ENCODE results near the gene FXYD6.

FXYD6 gene

DNA sequence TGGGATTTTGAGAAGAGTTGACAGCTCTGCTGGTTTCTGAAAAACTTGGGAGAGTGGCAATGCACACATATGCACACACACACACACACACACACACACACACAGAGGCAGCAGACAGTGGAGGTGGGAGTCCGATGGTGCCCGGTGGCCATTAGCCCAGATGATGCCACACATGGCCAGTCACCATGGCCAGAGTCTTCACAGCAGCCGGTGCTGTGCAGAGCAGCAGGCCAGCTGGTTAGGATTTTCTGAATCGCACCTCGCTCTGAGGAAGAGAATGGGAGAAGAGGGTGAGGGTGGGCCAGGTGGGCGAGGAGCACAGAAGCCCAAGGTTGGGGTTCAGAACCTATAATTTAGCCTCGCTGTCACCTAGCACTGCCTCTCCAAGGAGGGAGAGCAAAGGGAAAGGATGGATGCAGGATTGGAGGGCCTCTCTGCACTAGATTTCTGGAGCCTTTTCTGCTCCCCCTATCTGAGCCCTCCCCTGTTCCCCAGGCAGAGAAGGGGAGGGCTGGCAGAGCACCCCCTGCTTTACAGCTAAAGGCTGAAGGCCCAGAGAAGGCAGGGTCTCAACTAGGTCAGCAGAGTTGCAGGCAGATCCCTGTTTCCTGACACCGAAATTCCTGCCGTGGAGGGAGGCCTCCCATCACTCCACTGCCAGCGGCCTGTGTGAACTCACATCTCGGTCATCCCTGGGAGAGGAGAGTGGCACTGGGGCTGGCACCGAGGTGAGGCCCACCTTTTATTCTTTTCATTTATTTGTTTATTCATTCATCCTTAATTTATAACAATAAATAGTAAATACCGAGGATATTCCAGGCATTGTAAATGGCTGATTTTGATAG lies 25.8 kb upstream of the FXYD6 start:
- no peaks in the 10 kb centered on the region for H3K27me3 ChIP-seq (ENCODE audit: control insufficient read depth, insufficient read depth, low read length)
- WGBS (ENCODE audit: insufficient coverage, insufficient read length), result no CpG with 5 or more reads among the region's 13 CpGs
- no peaks in the 10 kb centered on the region for H3K9me3 ChIP-seq (ENCODE audit: control insufficient read depth, insufficient read depth, low read length)
- DNase-seq (ENCODE audit: low read depth, low spot score), result no peak
- H3K4me1 ChIP-seq (ENCODE audit: control insufficient read depth, insufficient read depth, low read length), result no peaks in the 10 kb centered on the region; the same call in 1 of the 2 replicates
- no peaks in the 10 kb centered on the region for H3K36me3 ChIP-seq (ENCODE audit: control insufficient read depth, insufficient read depth, low read length)
- no peak overlapping the region for H3K4me3 ChIP-seq (ENCODE audit: low read length)
- no peak overlapping the region for H3K27ac ChIP-seq (ENCODE audit: low read length)

DNA sequence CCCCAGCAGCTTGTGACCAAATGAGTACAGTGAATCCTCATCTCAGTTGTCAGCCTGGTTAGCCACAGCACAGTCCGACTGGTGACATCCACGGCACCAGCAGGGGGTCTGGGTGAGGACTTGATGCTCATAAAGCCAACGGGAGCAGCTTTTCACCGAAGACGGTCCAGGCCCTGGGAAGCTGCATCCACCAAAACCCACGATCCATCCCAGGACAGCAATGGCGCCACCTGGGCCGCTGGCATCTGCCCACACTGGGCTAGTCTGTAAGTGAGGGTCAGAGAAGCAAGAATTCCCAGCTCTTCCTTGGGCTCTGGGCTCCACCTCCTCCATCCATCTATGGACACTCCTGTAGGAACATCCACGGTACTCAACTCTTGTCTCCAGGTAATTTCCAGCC lies 25.1 kb upstream of the FXYD6 start:
- no peak for DNase-seq (ENCODE audit: low read depth, low spot score)
- Histone ChIP-seq H3K36me3 (ENCODE audit: control insufficient read depth, insufficient read depth, low read length) (no peaks in the 10 kb centered on the region), H3K4me3 (ENCODE audit: low read length) (no peak overlapping the region), H3K27ac (ENCODE audit: low read length) (no peak overlapping the region), H3K27me3 (ENCODE audit: control insufficient read depth, insufficient read depth, low read length) (no peaks in the 10 kb centered on the region), H3K4me1 (ENCODE audit: control insufficient read depth, insufficient read depth, low read length) (no peaks in the 10 kb centered on the region; the same call in 1 of the 2 replicates), H3K9me3 (ENCODE audit: control insufficient read depth, insufficient read depth, low read length) (no peaks in the 10 kb centered on the region)
- no CpG with 5 or more reads among the region's 9 CpGs for WGBS (ENCODE audit: insufficient coverage, insufficient read length)

DNA sequence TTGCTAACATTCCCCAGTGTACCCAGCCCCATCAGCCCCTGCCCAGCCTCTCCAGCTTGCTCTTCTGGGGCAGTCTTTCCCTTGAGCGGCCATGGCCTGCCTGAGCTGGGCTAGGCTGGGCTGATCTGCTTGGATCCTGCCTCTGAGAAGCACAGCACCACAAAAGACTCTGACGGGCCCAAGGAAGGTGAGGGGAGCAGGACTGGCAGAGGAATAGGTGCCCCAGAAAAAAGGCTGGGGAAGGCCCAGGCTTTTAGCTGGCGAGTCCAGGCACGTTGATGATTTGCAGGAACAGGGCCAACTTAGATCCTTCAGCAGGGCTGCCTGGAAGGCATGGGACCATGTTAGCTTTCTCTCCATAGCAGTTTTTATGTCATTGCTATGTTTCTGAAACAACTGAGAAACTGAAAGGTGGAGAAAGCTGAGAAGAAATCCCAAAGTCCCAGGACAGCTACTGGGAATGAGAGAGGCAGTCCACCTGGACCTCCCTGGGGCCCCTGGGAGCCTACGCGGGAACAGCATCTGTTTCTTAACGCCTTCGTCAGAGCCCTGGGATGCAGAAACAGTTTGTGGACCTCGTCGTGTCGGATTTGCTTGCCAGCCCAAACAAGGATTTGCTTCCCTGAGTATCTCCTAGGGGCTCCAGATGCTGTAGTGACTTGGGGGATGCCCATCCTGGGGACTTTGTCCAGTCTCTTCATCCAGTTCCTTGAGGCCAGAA lies 24.4 kb upstream of the FXYD6 start:
- H3K27me3 ChIP-seq (ENCODE audit: control insufficient read depth, insufficient read depth, low read length), result no peaks in the 10 kb centered on the region
- H3K4me1 ChIP-seq (ENCODE audit: control insufficient read depth, insufficient read depth, low read length), result no peaks in the 10 kb centered on the region; the same call in 1 of the 2 replicates
- no CpG with 5 or more reads among the region's 11 CpGs for WGBS (ENCODE audit: insufficient coverage, insufficient read length)
- H3K9me3 ChIP-seq (ENCODE audit: control insufficient read depth, insufficient read depth, low read length), result no peaks in the 10 kb centered on the region
- no peak overlapping the region for H3K4me3 ChIP-seq (ENCODE audit: low read length)
- no peak overlapping the region for H3K27ac ChIP-seq (ENCODE audit: low read length)
- H3K36me3 ChIP-seq (ENCODE audit: control insufficient read depth, insufficient read depth, low read length), result no peaks in the 10 kb centered on the region
- no peak for DNase-seq (ENCODE audit: low read depth, low spot score)

DNA sequence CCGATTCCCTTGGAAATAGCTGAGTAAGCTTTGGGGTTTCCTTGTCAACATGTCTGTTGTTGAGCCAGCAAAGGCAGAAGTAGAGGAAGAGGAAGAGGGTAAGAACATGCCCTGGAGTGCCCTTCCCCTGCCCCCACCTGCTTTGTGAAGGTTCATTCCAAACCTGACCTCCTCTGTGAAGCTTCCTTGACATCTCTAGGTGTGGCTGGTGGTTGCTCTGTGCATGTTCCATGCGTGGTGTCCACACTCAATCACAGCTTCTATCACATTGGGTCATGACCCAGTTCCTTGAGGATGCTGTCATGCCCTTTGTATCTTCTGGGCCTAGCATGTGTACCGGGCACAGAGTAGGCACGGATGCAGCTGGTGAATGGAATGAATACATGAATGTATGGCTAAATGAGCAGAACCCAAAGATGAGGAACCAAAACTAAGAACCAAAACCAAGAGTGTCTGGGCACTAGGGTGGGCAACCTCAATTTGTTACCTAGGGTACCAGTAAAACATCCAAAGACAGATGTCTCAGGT lies 23.7 kb upstream of the FXYD6 start:
- no peaks in the 10 kb centered on the region for H3K36me3 ChIP-seq (ENCODE audit: control insufficient read depth, insufficient read depth, low read length)
- no peak for DNase-seq (ENCODE audit: low read depth, low spot score)
- no CpG with 5 or more reads among the region's 4 CpGs for WGBS (ENCODE audit: insufficient coverage, insufficient read length)
- H3K27ac ChIP-seq (ENCODE audit: low read length), result no peak overlapping the region
- H3K4me1 ChIP-seq (ENCODE audit: control insufficient read depth, insufficient read depth, low read length), result no peaks in the 10 kb centered on the region; the same call in 1 of the 2 replicates
- no peaks in the 10 kb centered on the region for H3K9me3 ChIP-seq (ENCODE audit: control insufficient read depth, insufficient read depth, low read length)
- H3K4me3 ChIP-seq (ENCODE audit: low read length), result no peak overlapping the region
- no peaks in the 10 kb centered on the region for H3K27me3 ChIP-seq (ENCODE audit: control insufficient read depth, insufficient read depth, low read length)

DNA sequence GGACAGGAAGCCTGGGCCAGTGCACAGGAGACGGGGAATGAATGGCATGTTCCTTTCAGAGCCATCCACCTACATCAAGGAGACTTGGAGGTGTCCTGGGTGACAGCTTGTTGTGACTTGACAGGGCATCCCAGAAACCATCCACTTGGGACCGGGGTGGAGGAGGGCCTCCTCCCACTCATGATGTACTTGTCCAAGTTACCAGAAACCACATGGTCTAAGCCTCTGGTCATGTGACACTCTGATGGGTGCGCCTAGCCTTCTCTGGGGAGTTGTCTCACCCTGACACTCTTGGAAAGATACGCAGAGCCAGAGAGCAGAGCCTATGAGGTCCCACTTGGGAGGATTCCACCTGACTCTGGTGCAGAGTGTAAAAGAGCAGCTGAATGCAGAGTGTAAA lies 21.6 kb upstream of the FXYD6 start:
- Histone ChIP-seq H3K4me3 (ENCODE audit: low read length) (no peak overlapping the region), H3K9me3 (ENCODE audit: control insufficient read depth, insufficient read depth, low read length) (no peaks in the 10 kb centered on the region), H3K27ac (ENCODE audit: low read length) (no peak overlapping the region), H3K27me3 (ENCODE audit: control insufficient read depth, insufficient read depth, low read length) (no peaks in the 10 kb centered on the region), H3K4me1 (ENCODE audit: control insufficient read depth, insufficient read depth, low read length) (no peaks in the 10 kb centered on the region; the same call in 1 of the 2 replicates), H3K36me3 (ENCODE audit: control insufficient read depth, insufficient read depth, low read length) (no peaks in the 10 kb centered on the region)
- no CpG with 5 or more reads among the region's 4 CpGs for WGBS (ENCODE audit: insufficient coverage, insufficient read length)
- DNase-seq (ENCODE audit: low read depth, low spot score), result no peak

DNA sequence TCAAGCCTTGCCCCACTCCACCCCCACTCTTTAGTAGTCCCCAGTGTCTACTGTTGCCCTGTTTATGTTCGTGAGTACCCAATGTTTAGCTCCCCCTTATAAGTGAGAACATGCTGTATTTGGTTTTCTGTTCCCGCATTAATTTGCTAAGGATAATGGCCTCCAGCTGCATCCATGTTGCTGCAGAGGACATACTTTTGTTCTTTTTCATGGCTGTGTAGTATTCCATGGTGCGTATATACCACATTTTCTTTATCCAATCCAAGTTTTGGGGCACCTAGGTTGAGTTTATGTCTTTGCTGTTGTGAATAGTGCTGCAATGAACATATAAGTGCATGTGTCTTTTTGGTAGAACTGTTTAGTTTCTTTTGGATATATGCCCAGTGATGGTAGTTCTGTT lies 16.2 kb upstream of the FXYD6 start:
- no peaks in the 10 kb centered on the region for H3K27me3 ChIP-seq (ENCODE audit: control insufficient read depth, insufficient read depth, low read length)
- H3K4me1 ChIP-seq (ENCODE audit: control insufficient read depth, insufficient read depth, low read length), result no peaks in the 10 kb centered on the region
- H3K4me3 ChIP-seq (ENCODE audit: low read length), result no peak overlapping the region
- no peaks in the 10 kb centered on the region for H3K9me3 ChIP-seq (ENCODE audit: control insufficient read depth, insufficient read depth, low read length)
- no peaks in the 10 kb centered on the region for H3K36me3 ChIP-seq (ENCODE audit: control insufficient read depth, insufficient read depth, low read length)
- H3K27ac ChIP-seq (ENCODE audit: low read length), result no peak overlapping the region
- DNase-seq (ENCODE audit: low read depth, low spot score), result no peak
- no CpG with 5 or more reads among the region's 3 CpGs for WGBS (ENCODE audit: insufficient coverage, insufficient read length)

DNA sequence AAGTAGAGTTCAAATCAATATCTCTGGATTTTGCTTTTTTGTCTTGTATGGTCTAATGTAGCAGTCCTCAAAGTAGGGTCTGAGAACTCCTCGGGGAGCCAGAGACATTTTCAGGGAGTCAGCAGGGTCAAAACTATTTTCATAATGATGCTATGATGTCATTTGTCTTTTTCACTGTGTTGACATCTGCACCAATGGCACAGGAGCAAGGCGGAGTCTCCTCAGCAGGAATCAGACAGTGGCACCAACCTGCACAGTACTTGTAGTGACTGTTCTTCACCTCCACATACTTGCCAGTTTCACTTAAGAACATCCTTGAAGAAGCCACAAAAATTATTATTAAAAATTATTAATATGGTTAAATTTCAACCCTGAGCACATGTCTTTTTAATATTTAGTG lies 14.9 kb upstream of the FXYD6 start:
- H3K27ac ChIP-seq (ENCODE audit: low read length), result no peak overlapping the region
- H3K4me3 ChIP-seq (ENCODE audit: low read length), result no peak overlapping the region
- no peak for DNase-seq (ENCODE audit: low read depth, low spot score)
- no peaks in the 10 kb centered on the region for H3K36me3 ChIP-seq (ENCODE audit: control insufficient read depth, insufficient read depth, low read length)
- H3K27me3 ChIP-seq (ENCODE audit: control insufficient read depth, insufficient read depth, low read length), result no peaks in the 10 kb centered on the region
- no peaks in the 10 kb centered on the region for H3K4me1 ChIP-seq (ENCODE audit: control insufficient read depth, insufficient read depth, low read length)
- no CpG with 5 or more reads among the region's 2 CpGs for WGBS (ENCODE audit: insufficient coverage, insufficient read length)
- no peaks in the 10 kb centered on the region for H3K9me3 ChIP-seq (ENCODE audit: control insufficient read depth, insufficient read depth, low read length)

DNA sequence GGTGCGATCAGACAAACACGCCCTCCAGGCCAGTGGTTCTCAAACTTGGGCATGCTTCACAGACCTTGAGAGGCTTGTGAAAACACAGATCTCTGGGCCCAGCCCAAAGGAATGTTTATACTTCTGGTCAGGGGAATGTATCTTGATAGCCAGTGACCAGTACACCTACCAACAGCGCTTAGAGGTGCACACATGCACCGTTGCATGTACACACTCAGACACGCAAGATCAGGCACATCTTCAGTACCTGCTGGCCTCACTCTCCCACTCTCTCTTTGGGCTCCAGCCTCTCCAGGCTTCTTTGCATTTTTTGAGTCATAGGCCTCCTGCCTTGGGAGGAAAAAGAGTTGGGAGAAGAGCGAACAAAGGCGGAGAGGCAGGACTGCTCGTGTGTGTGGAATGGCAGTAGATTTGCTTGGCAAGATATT lies 11.7 kb upstream of the FXYD6 start:
- DNase-seq (ENCODE audit: low read depth, low spot score), result no peak
- Histone ChIP-seq H3K4me3 (ENCODE audit: low read length) (no peak overlapping the region), H3K9me3 (ENCODE audit: control insufficient read depth, insufficient read depth, low read length) (no peaks in the 10 kb centered on the region), H3K27ac (ENCODE audit: low read length) (no peak overlapping the region), H3K36me3 (ENCODE audit: control insufficient read depth, insufficient read depth, low read length) (no peaks in the 10 kb centered on the region), H3K4me1 (ENCODE audit: control insufficient read depth, insufficient read depth, low read length) (no peaks in the 10 kb centered on the region), H3K27me3 (ENCODE audit: control insufficient read depth, insufficient read depth, low read length) (no peaks in the 10 kb centered on the region)
- no CpG with 5 or more reads among the region's 8 CpGs for WGBS (ENCODE audit: insufficient coverage, insufficient read length)

DNA sequence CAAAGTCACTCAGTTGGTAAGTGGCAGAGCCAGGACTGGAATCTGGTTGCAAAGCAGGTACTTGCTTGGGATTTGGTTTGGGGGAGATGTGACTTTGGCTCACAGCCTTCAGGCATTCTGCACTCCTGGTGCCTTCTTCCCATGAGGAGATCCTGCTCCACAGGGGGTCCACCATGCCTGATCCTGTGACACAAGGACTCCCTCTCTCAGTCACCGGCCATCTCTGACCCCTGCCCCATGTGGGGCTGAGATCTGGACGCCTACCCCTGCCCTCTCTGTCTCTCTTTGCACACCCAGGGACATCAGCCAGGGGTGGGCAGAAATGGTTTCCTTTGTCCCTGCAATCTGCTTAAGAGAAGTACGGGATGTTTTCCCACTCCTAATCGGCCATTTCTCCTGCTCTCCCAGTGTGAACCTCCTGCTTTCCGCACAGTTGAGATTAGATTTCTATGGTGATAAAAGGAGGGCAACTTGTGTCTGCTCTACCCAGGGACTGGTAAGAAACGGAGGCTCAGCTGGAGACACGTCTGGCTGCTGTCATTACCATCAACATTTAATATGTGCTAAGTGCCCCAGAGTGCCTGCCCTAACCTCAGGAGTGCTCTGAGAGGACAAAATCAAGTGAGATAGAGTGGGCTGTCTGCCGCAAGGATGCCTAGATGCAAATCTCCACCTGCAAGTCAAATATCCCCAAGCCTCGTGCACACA lies 11.1 kb upstream of the FXYD6 start:
- no peaks in the 10 kb centered on the region for H3K9me3 ChIP-seq (ENCODE audit: control insufficient read depth, insufficient read depth, low read length)
- H3K27me3 ChIP-seq (ENCODE audit: control insufficient read depth, insufficient read depth, low read length), result no peaks in the 10 kb centered on the region
- H3K27ac ChIP-seq (ENCODE audit: low read length), result no peak overlapping the region
- no CpG with 5 or more reads among the region's 9 CpGs for whole genome bisulfite sequencing (ENCODE audit: insufficient coverage, insufficient read length)
- no peaks in the 10 kb centered on the region for H3K4me1 ChIP-seq (ENCODE audit: control insufficient read depth, insufficient read depth, low read length)
- no peaks in the 10 kb centered on the region for H3K36me3 ChIP-seq (ENCODE audit: control insufficient read depth, insufficient read depth, low read length)
- no peak overlapping the region for H3K4me3 ChIP-seq (ENCODE audit: low read length)
- no peak for DNase-seq (ENCODE audit: low read depth, low spot score)

DNA sequence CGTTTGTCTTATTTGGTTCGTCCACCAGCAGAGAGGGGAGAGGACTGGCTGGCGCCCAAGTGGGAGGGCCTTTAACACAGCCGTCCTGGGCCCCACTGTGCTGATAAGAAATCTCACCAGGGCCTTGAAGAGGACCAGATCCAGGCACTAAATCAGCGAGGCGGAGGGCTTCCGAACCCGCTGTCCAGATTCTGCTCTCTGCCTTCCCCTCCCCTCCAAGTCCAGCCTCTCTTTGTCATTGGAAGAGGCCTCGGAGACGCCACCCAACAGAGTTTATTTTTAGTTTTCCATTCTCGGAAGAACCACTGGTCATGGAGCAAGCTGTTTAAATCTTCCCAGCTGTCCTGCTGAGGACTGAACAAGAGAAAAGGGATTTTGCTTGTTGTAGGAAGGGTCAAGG lies 9.3 kb upstream of the FXYD6 start:
- no peak for DNase-seq (ENCODE audit: low read depth, low spot score)
- WGBS (ENCODE audit: insufficient coverage, insufficient read length), result no CpG with 5 or more reads among the region's 11 CpGs
- no peaks in the 10 kb centered on the region for H3K4me1 ChIP-seq (ENCODE audit: control insufficient read depth, insufficient read depth, low read length)
- no peak overlapping the region for H3K27ac ChIP-seq (ENCODE audit: low read length)
- H3K4me3 ChIP-seq (ENCODE audit: low read length), result no peak overlapping the region
- H3K9me3 ChIP-seq (ENCODE audit: control insufficient read depth, insufficient read depth, low read length), result no peaks in the 10 kb centered on the region
- no peaks in the 10 kb centered on the region for H3K27me3 ChIP-seq (ENCODE audit: control insufficient read depth, insufficient read depth, low read length)
- H3K36me3 ChIP-seq (ENCODE audit: control insufficient read depth, insufficient read depth, low read length), result no peaks in the 10 kb centered on the region

All from iPS DF 6.9 (cell line).